Osteocyte (in vitro differentiated cells): Measurements from ENCODE around the gene CWC22. TPM values are rescaled to one million over a fixed set of nuclear protein-coding genes. Genes with fewer than 3 reads are reported as not detected.
A peak's percentile ranks its signal among the peaks of the same experiment; 100 is the strongest.
"Not testable (repeated sequence)": the region's sequence is repeated elsewhere in the genome, so short reads cannot be mapped to it uniquely, and the experiment has no call there.

Source experiments
- DNase-seq: peaks from one replicate; pipeline ENCODE4 v3.0.0; 2021; ENCODE audit warnings: mixed read lengths; ENCODE audit not compliant: unreplicated experiment; ENCODE audit errors: extremely low spot score
- H3K27ac Mint-ChIP-seq: one replicate; pipeline ENCODE4 v1.8.0; 2021; ENCODE audit warnings: mild to moderate bottlenecking, mixed read lengths; ENCODE audit not compliant: unreplicated experiment
- H3K27me3 Mint-ChIP-seq: one replicate; pipeline ENCODE4 v1.8.0; 2021; ENCODE audit warnings: mixed read lengths; ENCODE audit not compliant: unreplicated experiment
- H3K36me3 Mint-ChIP-seq: one replicate; pipeline ENCODE4 v1.8.0; 2021; ENCODE audit warnings: mixed read lengths; ENCODE audit not compliant: unreplicated experiment
- H3K4me1 Mint-ChIP-seq: one replicate; pipeline ENCODE4 v1.8.0; 2021; ENCODE audit warnings: mixed read lengths; ENCODE audit not compliant: unreplicated experiment
- H3K4me3 Mint-ChIP-seq: one replicate; pipeline ENCODE4 v1.8.0; 2021; ENCODE audit warnings: mild to moderate bottlenecking, moderate library complexity, mixed read lengths; ENCODE audit not compliant: unreplicated experiment
- H3K9me3 Mint-ChIP-seq: one replicate; pipeline ENCODE4 v1.8.0; 2021; ENCODE audit warnings: mixed read lengths; ENCODE audit not compliant: unreplicated experiment
- CTCF ChIP-seq: fragments of 200-600 bp; sonication (generic); IDR thresholded peaks from 2 replicates; pipeline ENCODE4 v1.5.0; 2021; ENCODE audit warnings: antibody characterized with exemption, mild to moderate bottlenecking, moderate library complexity
- long read RNA-seq: library from polyadenylated mRNA; unstranded; transcript quantifications from one replicate; pipeline ENCODE4 v2.0.0, GENCODE V29; 2021
- total RNA-seq: library from RNA; stranded (reverse); gene quantifications from 2 replicates; pipeline ENCODE4 v1.2.1, GENCODE V29; 2021

Gene CWC22
- total RNA-seq = 19.4 and 20.1 TPM in 2 replicates
- long read RNA-seq, transcript CWC22-201 (20 exons, 2,392 nt) = major isoform, 123 of 188 reads
- long read RNA-seq, partial matches to known transcripts = 45 of 188 reads
- long read RNA-seq, other reads (novel, unspliced or antisense) = 20 of 188 reads

GRCh38 chr2:180006781-180007579 is at the start of gene CWC22:
Gene CWC22, minus strand, starts transcription at chr2:180007297. Its CDS starts 13,956 bp downstream, at chr2:179993341.
- Mint-ChIP-seq H3K27me3 (no peaks in the 10 kb centered on the region), H3K4me3 (peak within 1 kb of the TSS; percentile 81), H3K9me3 (no peaks in the 10 kb centered on the region), H3K36me3 (peaks cover 3% of the 10 kb centered on the region), H3K4me1 (peaks cover 21% of the 10 kb centered on the region), H3K27ac (peak within 1 kb of the TSS; percentile 99)
- TF ChIP-seq CTCF = no peak
- peak; percentile 90 for DNase-seq

GRCh38 chr2:180056367-180057118 is 49.4 kb upstream of the CWC22 start:
- no peaks in the 10 kb centered on the region for H3K36me3 Mint-ChIP-seq
- peaks cover 13% of the 10 kb centered on the region for H3K4me1 Mint-ChIP-seq
- H3K9me3 Mint-ChIP-seq = no peaks in the 10 kb centered on the region
- no peak overlapping the region for H3K4me3 Mint-ChIP-seq
- H3K27ac Mint-ChIP-seq = peak overlapping the region; percentile 31
- no peak for TF ChIP-seq CTCF
- H3K27me3 Mint-ChIP-seq = peaks cover 12% of the 10 kb centered on the region
- no peak for DNase-seq

- H3K27me3 Mint-ChIP-seq = peaks cover 12% of the 10 kb centered on the region
- not testable (repeated sequence) for H3K36me3 Mint-ChIP-seq, H3K27ac Mint-ChIP-seq, DNase-seq, H3K9me3 Mint-ChIP-seq, H3K4me3 Mint-ChIP-seq
- peaks cover 19% of the 10 kb centered on the region for H3K4me1 Mint-ChIP-seq
These were observed 47.5 kb upstream of the CWC22 start for GRCh38 chr2:180054576-180054975.

- no peak overlapping the region for H3K27ac Mint-ChIP-seq
- H3K4me1 Mint-ChIP-seq = peaks cover 50% of the 10 kb centered on the region
- DNase-seq = no peak
- no peak for TF ChIP-seq CTCF
- no peaks in the 10 kb centered on the region for H3K36me3 Mint-ChIP-seq
- no peak overlapping the region for H3K4me3 Mint-ChIP-seq
- peaks cover 9% of the 10 kb centered on the region for H3K27me3 Mint-ChIP-seq
- peaks cover 10% of the 10 kb centered on the region for H3K9me3 Mint-ChIP-seq
These were observed 43.1 kb upstream of the CWC22 start for GRCh38 chr2:180050246-180050645.

GRCh38 chr2:180048251-180048650 is 41.2 kb upstream of the CWC22 start:
- no peak for DNase-seq
- Mint-ChIP-seq H3K27ac (no peak overlapping the region), H3K4me3 (no peak overlapping the region), H3K4me1 (peaks cover 57% of the 10 kb centered on the region), H3K27me3 (peaks cover 9% of the 10 kb centered on the region), H3K36me3 (no peaks in the 10 kb centered on the region), H3K9me3 (peaks cover 10% of the 10 kb centered on the region)
- TF ChIP-seq CTCF = no peak
